ENCODE results near the gene MSRB3.

DNA sequence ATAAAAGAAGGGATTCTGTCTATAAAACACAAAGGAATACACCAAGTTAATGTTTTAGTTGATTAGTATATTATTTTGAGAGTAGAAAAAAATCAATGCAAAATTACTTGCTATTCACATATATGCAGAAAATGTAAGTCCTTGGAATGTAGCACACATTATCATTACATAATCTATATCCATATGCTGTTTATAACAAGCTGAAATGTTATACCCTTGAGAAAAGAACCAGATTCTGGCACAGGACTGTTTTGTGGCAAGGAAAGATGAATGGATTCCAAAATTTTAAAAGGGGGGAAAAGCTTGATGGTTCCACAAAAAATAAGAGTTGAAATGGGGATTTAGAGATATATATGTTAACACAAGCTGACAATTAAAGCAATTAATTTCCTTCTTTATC lies 153.6 kb downstream of the MSRB3 start:
- no peak for TF ChIP-seq POLR2A (IDR thresholded peaks at IDR 0.05)
- TF ChIP-seq, protein P1, sequence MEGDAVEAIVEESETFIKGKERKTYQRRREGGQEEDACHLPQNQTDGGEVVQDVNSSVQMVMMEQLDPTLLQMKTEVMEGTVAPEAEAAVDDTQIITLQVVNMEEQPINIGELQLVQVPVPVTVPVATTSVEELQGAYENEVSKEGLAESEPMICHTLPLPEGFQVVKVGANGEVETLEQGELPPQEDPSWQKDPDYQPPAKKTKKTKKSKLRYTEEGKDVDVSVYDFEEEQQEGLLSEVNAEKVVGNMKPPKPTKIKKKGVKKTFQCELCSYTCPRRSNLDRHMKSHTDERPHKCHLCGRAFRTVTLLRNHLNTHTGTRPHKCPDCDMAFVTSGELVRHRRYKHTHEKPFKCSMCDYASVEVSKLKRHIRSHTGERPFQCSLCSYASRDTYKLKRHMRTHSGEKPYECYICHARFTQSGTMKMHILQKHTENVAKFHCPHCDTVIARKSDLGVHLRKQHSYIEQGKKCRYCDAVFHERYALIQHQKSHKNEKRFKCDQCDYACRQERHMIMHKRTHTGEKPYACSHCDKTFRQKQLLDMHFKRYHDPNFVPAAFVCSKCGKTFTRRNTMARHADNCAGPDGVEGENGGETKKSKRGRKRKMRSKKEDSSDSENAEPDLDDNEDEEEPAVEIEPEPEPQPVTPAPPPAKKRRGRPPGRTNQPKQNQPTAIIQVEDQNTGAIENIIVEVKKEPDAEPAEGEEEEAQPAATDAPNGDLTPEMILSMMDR (IDR thresholded peaks at IDR 0.05), result no peak

Data from body of pancreas (tissue), 4 donors.